WTC11 (cell line): ENCODE measurements around the gene ZSCAN10. TPM values are rescaled to one million over a fixed set of nuclear protein-coding genes. Genes with fewer than 3 reads are reported as not detected.

Experiments
- ATAC-seq: fragments of 200-7000 bp; cut with Tn5 transposase; 2 replicates; pipeline ENCODE4 v1.10.0; 2021; ENCODE audit warnings: mild to moderate bottlenecking, moderate library complexity
- CTCF ChIA-PET: fragments of 300-600 bp; sonication (Branson Sonifier 250); formaldehyde crosslinking; loops from one replicate; lab custom pipeline; 2021; ENCODE audit warnings: antibody characterized with exemption; lab: Charles Lee
- POLR2A ChIA-PET: fragments of 350-600 bp; sonication (Branson Sonifier 250); formaldehyde crosslinking; loops from one replicate; lab custom pipeline; 2021; ENCODE audit warnings: antibody characterized with exemption; lab: Charles Lee
- DNase-seq: peaks from one replicate; pipeline ENCODE4 v3.0.0; 2021; ENCODE audit warnings: low spot score
- H3K27ac Mint-ChIP-seq: 2 replicates; pipeline ENCODE4 v1.8.0; 2021; ENCODE audit warnings: mixed read lengths
- H3K27me3 Mint-ChIP-seq: 2 replicates; pipeline ENCODE4 v1.8.0; 2021; ENCODE audit warnings: low read depth, mild to moderate bottlenecking, moderate library complexity, mixed read lengths
- H3K36me3 Mint-ChIP-seq: 2 replicates; pipeline ENCODE4 v1.8.0; 2021; ENCODE audit warnings: mixed read lengths
- H3K4me1 Mint-ChIP-seq: 2 replicates; pipeline ENCODE4 v1.8.0; 2022; ENCODE audit warnings: mixed read lengths
- H3K4me3 Mint-ChIP-seq: 2 replicates; pipeline ENCODE4 v1.8.0; 2021; ENCODE audit warnings: mild to moderate bottlenecking, moderate library complexity, mixed read lengths
- H3K9me3 Mint-ChIP-seq: 2 replicates; pipeline ENCODE4 v1.8.0; 2021; ENCODE audit warnings: mixed read lengths
- CTCF ChIP-seq: fragments of 200-600 bp; IDR thresholded peaks from 2 replicates; pipeline ENCODE4 v1.8.0; 2022; ENCODE audit warnings: antibody characterized with exemption
- E2F4 ChIP-seq: sonication (generic); formaldehyde crosslinking; IDR thresholded peaks from 2 replicates; pipeline ENCODE4 v1.8.1; 2022; ENCODE audit warnings: low read depth, mild to moderate bottlenecking, moderate library complexity, missing genetic modification reagents, borderline replicate concordance
- ETV6 ChIP-seq: sonication (generic); formaldehyde crosslinking; IDR thresholded peaks from 2 replicates; pipeline ENCODE4 v1.8.1; 2022; ENCODE audit warnings: mild to moderate bottlenecking, missing genetic modification reagents
- FOXK1 ChIP-seq: sonication (generic); formaldehyde crosslinking; IDR thresholded peaks from 2 replicates; pipeline ENCODE4 v1.8.0; 2022; ENCODE audit warnings: mild to moderate bottlenecking, moderate library complexity, missing genetic modification reagents
- FOXP1 ChIP-seq: sonication (generic); formaldehyde crosslinking; IDR thresholded peaks from 2 replicates; pipeline ENCODE4 v1.8.0; 2022; ENCODE audit warnings: missing genetic modification reagents, mild to moderate bottlenecking, moderate library complexity, borderline replicate concordance
- GRHL2 ChIP-seq: fragments of 250-450 bp; sonication (Bioruptor Pico); IDR thresholded peaks from 2 replicates; pipeline ENCODE4 v1.8.0; 2022; ENCODE audit warnings: mild to moderate bottlenecking, moderate library complexity; ENCODE audit not compliant: insufficient replicate concordance, severe bottlenecking
- GTF2I ChIP-seq: fragments of 250-450 bp; sonication (Bioruptor Pico); conservative IDR thresholded peaks from 2 replicates; pipeline ENCODE4 v1.4.0; 2021; ENCODE audit warnings: mild to moderate bottlenecking
- NR3C1 ChIP-seq: sonication (generic); formaldehyde crosslinking; conservative IDR thresholded peaks from 2 replicates; pipeline ENCODE4 v1.8.1; 2023; ENCODE audit warnings: low read depth, mild to moderate bottlenecking, missing genetic modification reagents
- RORB ChIP-seq: fragments of 250-450 bp; sonication (Bioruptor Pico); IDR thresholded peaks from 2 replicates; pipeline ENCODE4 v1.9.0; 2021; ENCODE audit warnings: mild to moderate bottlenecking
- SMAD4 ChIP-seq: sonication (generic); formaldehyde crosslinking; IDR thresholded peaks from 2 replicates; pipeline ENCODE4 v1.8.0; 2022; ENCODE audit warnings: mild to moderate bottlenecking, missing genetic modification reagents
- SOX15 ChIP-seq: fragments of 250-450 bp; sonication (Bioruptor Pico); IDR thresholded peaks from 2 replicates; pipeline ENCODE4 v1.9.0; 2021; ENCODE audit warnings: mild to moderate bottlenecking
- STAT6 ChIP-seq: sonication (generic); formaldehyde crosslinking; conservative IDR thresholded peaks from 2 replicates; pipeline ENCODE4 v1.8.1; 2023; ENCODE audit warnings: mild to moderate bottlenecking, low read depth, missing genetic modification reagents, moderate library complexity
- TEAD1 ChIP-seq: sonication (generic); formaldehyde crosslinking; IDR thresholded peaks from 2 replicates; pipeline ENCODE4 v1.8.0; 2022; ENCODE audit warnings: mild to moderate bottlenecking, missing genetic modification reagents
- TEAD4 ChIP-seq: sonication (generic); formaldehyde crosslinking; IDR thresholded peaks from 2 replicates; pipeline ENCODE4 v1.8.0; 2022; ENCODE audit warnings: mild to moderate bottlenecking, missing genetic modification reagents
- USF1 ChIP-seq: sonication (generic); formaldehyde crosslinking; IDR thresholded peaks from 2 replicates; pipeline ENCODE4 v1.8.0; 2022; ENCODE audit warnings: mild to moderate bottlenecking, missing genetic modification reagents
- ZMAT4 ChIP-seq: fragments of 250-450 bp; sonication (Bioruptor Pico); IDR thresholded peaks from 2 replicates; pipeline ENCODE4 v1.9.0; 2021; ENCODE audit warnings: mild to moderate bottlenecking
- ZNF219 ChIP-seq: sonication (generic); formaldehyde crosslinking; IDR thresholded peaks from 2 replicates; pipeline ENCODE4 v1.8.0; 2023; ENCODE audit warnings: missing genetic modification reagents, mild to moderate bottlenecking, borderline replicate concordance
- ZNF396 ChIP-seq: fragments of 250-450 bp; sonication (Bioruptor Pico); IDR thresholded peaks from 2 replicates; pipeline ENCODE4 v1.8.0; 2021; ENCODE audit warnings: mild to moderate bottlenecking, moderate library complexity, borderline replicate concordance
- ZNF416 ChIP-seq: fragments of 250-450 bp; sonication (Bioruptor Pico); IDR thresholded peaks from 2 replicates; pipeline ENCODE4 v1.9.0; 2021; ENCODE audit warnings: mild to moderate bottlenecking, inconsistent platforms
- ZNF532 ChIP-seq: fragments of 250-450 bp; sonication (Bioruptor Pico); IDR thresholded peaks from 2 replicates; pipeline ENCODE4 v1.9.0; 2021; ENCODE audit warnings: mild to moderate bottlenecking, borderline replicate concordance
- ZSCAN18 ChIP-seq: fragments of 250-450 bp; sonication (Bioruptor Pico); IDR thresholded peaks from 2 replicates; pipeline ENCODE4 v2.1.2; 2022; ENCODE audit warnings: mild to moderate bottlenecking, moderate library complexity
- total RNA-seq: library from RNA; stranded (reverse); gene quantifications from 3 replicates; pipeline ENCODE4 v1.2.3, GENCODE V29; 2021

Gene ZSCAN10
- total RNA-seq, 1 experiment from 2014 or later, result 263 TPM

- DNase-seq, result peak; percentile 94
- peak overlapping the region; percentile 79; the same call in 1 of the 2 replicates for H3K27ac Mint-ChIP-seq
- no peaks in the 10 kb centered on the region for H3K9me3 Mint-ChIP-seq
- no peaks in the 10 kb centered on the region for H3K36me3 Mint-ChIP-seq
- peaks cover 3% of the 10 kb centered on the region; the same call in 1 of the 2 replicates for H3K27me3 Mint-ChIP-seq
- H3K4me3 Mint-ChIP-seq, result peak overlapping the region; percentile 76
- CTCF ChIA-PET, result interaction anchor here (0.6 to 3.6 kb wide), 54 partner anchors 9 to 205 kb away, joined by 3 to 109 read pairs (median 5); partner anchors contain the start of genes BICDL2, CLDN6, HCFC1R1 and KREMEN2
- H3K4me1 Mint-ChIP-seq, result peaks cover 28% of the 10 kb centered on the region
- POLR2A ChIA-PET, result interaction anchor here (0.9 to 3.2 kb wide), 12 partner anchors 13 to 70 kb away, joined by 3 to 29 read pairs (median 6); partner anchors contain the start of genes CLDN9, HCFC1R1, MMP25 and TNFRSF12A
- peak; percentile 79 for ATAC-seq
- no peak for TF ChIP-seq ZNF532 (CRISPR knock-in tag)
- peak; percentile 35; the same call in 1 of the 2 replicates for TF ChIP-seq USF1
- peak; percentile 92 for TF ChIP-seq CTCF
- no peak for TF ChIP-seq STAT6 (CRISPR knock-in tag)
- TF ChIP-seq NR3C1 (CRISPR knock-in tag), result no peak
- TF ChIP-seq SOX15 (CRISPR knock-in tag), result no peak
- no peak for TF ChIP-seq RORB
- TF ChIP-seq ZNF219, result no peak
- TF ChIP-seq FOXK1 (CRISPR knock-in tag), result peak; percentile 21; the same call in 1 of the 2 replicates
- TF ChIP-seq ZNF416 (CRISPR knock-in tag), result peak; percentile 51; the same call in 1 of the 2 replicates
- no peak for TF ChIP-seq GRHL2 (CRISPR knock-in tag)
- no peak for TF ChIP-seq ZNF396 (CRISPR knock-in tag)
- TF ChIP-seq E2F4, result no peak
- no peak for TF ChIP-seq SMAD4 (CRISPR knock-in tag)
- TF ChIP-seq TEAD1 (CRISPR knock-in tag), result no peak; the same call in 1 of the 2 replicates
- TF ChIP-seq GTF2I, result no peak
- peak; percentile 94; the same call in 1 of the 2 replicates for TF ChIP-seq ETV6 (CRISPR knock-in tag)
- no peak for TF ChIP-seq ZMAT4 (CRISPR knock-in tag)
- TF ChIP-seq TEAD4 (CRISPR knock-in tag), result no peak
- TF ChIP-seq ZSCAN18 (CRISPR knock-in tag), result no peak
- TF ChIP-seq FOXP1 (CRISPR knock-in tag), result no peak
Measured at GRCh38 chr16:3059041-3059722, 39.9 kb downstream of the ZSCAN10 start.
